ENCODE results near the gene PRRT3. TPM values are rescaled to one million over a fixed set of nuclear protein-coding genes. Genes with fewer than 3 reads are reported as not detected.

The PRRT3 gene
- total and polyA plus RNA-seq, 2 of the 8 experiments (the other 6 are each of a cell fraction or from before 2014, with no cell fraction given): 9.0 to 9.2 TPM

- H3K4me2 ChIP-seq (ENCODE audit: insufficient read depth in 1 of 2, low read depth in 2 of 2, low read length in 2 of 2): no peak overlapping the region
Measured at GRCh38 chr3:9898467-9899241, 53.6 kb downstream of the PRRT3 start.

More at GRCh38 chr3:9898467-9899241, 53.6 kb downstream of the PRRT3 start:
- no peak overlapping the region for H3K23ac ChIP-seq (ENCODE audit: insufficient read length)
- POLR2A ChIA-PET (ENCODE audit: partially characterized antibody): interaction anchor here (1.4 kb wide), 1 partner anchor 22 kb away, joined by 6 read pairs; no protein-coding TSS in a partner anchor
- H3K9ac ChIP-seq (replicated peaks in 1 of 4; ENCODE audit: extremely low read depth in 1 of 4, low read depth in 3 of 4, low read length in 3 of 4): no peak overlapping the region
- no peak overlapping the region for H3K4ac ChIP-seq (replicated peaks; ENCODE audit: insufficient read length, low read depth, low read length)
- no peak overlapping the region for H3K27ac ChIP-seq (ENCODE audit: low read depth, low read length)
- H3K79me1 ChIP-seq (ENCODE audit: low read depth, low read length): no peaks in the 10 kb centered on the region
- no peak overlapping the region for H2AK5ac ChIP-seq (ENCODE audit: low read depth, low read length)
- peaks cover 5 to 14% (median 11%) of the 10 kb centered on the region in 4 experiments for H3K4me1 ChIP-seq (replicated peaks in 1 of 4; ENCODE audit: control insufficient read depth in 3 of 4, insufficient read depth in 4 of 4, low read length in 3 of 4)
- no peak overlapping the region for H2AFZ ChIP-seq (ENCODE audit: low read length)
- CTCF ChIA-PET (ENCODE audit: partially characterized antibody): interaction anchor here (1.1 kb wide), 2 partner anchors 48 to 79 kb away, joined by 3 read pairs; no protein-coding TSS in a partner anchor
- no peak overlapping the region for H4K5ac ChIP-seq (ENCODE audit: insufficient read length, low read depth, low read length)
- no peak overlapping the region for H2BK120ac ChIP-seq (replicated peaks; ENCODE audit: low read depth, low read length)
- no peak for FAIRE-seq
- no peaks in the 10 kb centered on the region for H3K9me3 ChIP-seq (ENCODE audit: insufficient read depth in 2 of 2, low read depth in 1 of 2, low read length in 1 of 2)
- no peak overlapping the region for H4K91ac ChIP-seq (replicated peaks; ENCODE audit: insufficient read length, low read length)
- H2BK5ac ChIP-seq (ENCODE audit: low read depth, low read length): no peak overlapping the region
- no peak overlapping the region for H2BK12ac ChIP-seq (ENCODE audit: low read depth, low read length)
- no peak overlapping the region for H4K8ac ChIP-seq (ENCODE audit: extremely low read depth, insufficient read depth, low read length)
- H3K4me3 ChIP-seq (ENCODE audit: extremely low read depth in 1 of 4, insufficient read depth in 2 of 4, low read depth in 3 of 4, low read length in 4 of 4): no peak overlapping the region
- H3K36me3 ChIP-seq (ENCODE audit: control insufficient read depth in 2 of 4, insufficient read depth in 4 of 4, low read length in 3 of 4): peaks cover 0 to 4% (median 2%) of the 10 kb centered on the region in 4 experiments; a peak in 4 of 8 replicates
- no peak overlapping the region for H2BK20ac ChIP-seq (ENCODE audit: low read length)
- no peak overlapping the region for H3K56ac ChIP-seq (replicated peaks; ENCODE audit: insufficient read length, low read depth, low read length)
- H4K20me1 ChIP-seq (replicated peaks in 1 of 2; ENCODE audit: control insufficient read depth in 1 of 2, insufficient read depth in 2 of 2, low read length in 2 of 2): no peaks in the 10 kb centered on the region
- no peaks in the 10 kb centered on the region for H3K23me2 ChIP-seq (ENCODE audit: low read depth, low read length)
- H3K27me3 ChIP-seq (replicated peaks in 1 of 4; ENCODE audit: control insufficient read depth in 3 of 4, extremely low read depth in 1 of 4, insufficient read depth in 3 of 4, low read length in 3 of 4): no peaks in the 10 kb centered on the region
- H3K14ac ChIP-seq (ENCODE audit: insufficient read length): no peak overlapping the region
- DNase-seq (ENCODE audit: low read depth in 1 of 2, low spot score in 2 of 2): no peak
- H2BK15ac ChIP-seq (ENCODE audit: low read length): no peak overlapping the region
- TF ChIP-seq TAF1 (IDR thresholded peaks at IDR 0.05; ENCODE audit: low read depth, low read length) (no peak), SIRT6 (IDR thresholded peaks at IDR 0.05; ENCODE audit: low read length) (no peak), RXRA (IDR thresholded peaks at IDR 0.05; ENCODE audit: insufficient read depth, low read depth, low read length) (no peak), SUZ12 (IDR thresholded peaks at IDR 0.05; ENCODE audit: low read length) (no peak), USF2 (IDR thresholded peaks at IDR 0.05; ENCODE audit: low read length) (no peak), POU5F1 (IDR thresholded peaks at IDR 0.05; ENCODE audit: low read depth, low read length) (no peak)
- H3K18ac ChIP-seq (ENCODE audit: extremely low read depth, low read length): no peak overlapping the region
- 87% methylated on average over 8 of the region's 8 CpGs; no CpG with 5 or more reads in 1 of the 2 experiments for WGBS, 2 experiments (ENCODE audit: extremely low coverage in 1 of 2, insufficient coverage in 1 of 2, insufficient read length in 1 of 2, insufficient replicate concordance in 2 of 2, low coverage in 1 of 2, low lambda C conversion rate in 2 of 2, missing lambda C conversion rate in 1 of 2)
- H3K79me2 ChIP-seq (ENCODE audit: control insufficient read depth in 1 of 2, insufficient read depth in 2 of 2, low read length in 2 of 2): no peaks in the 10 kb centered on the region

Measured in H1 (cell line).